GM12875 (cell line): ENCODE results near the gene HLF.

Experiments used
- H3K4me3 ChIP-seq: one replicate; pipeline ENCODE4 v1.5.1; 2011; ENCODE audit warnings: low read depth, low read length, control low read depth
- TF ChIP-seq, protein P1 (sequence below): IDR thresholded peaks from 2 replicates; pipeline ENCODE4 v1.5.1; 2011; ENCODE audit warnings: low read depth, mild to moderate bottlenecking, control low read depth, inconsistent platforms, low read length, moderate library complexity, borderline replicate concordance; ENCODE audit not compliant: insufficient read depth

HLF gene

DNA sequence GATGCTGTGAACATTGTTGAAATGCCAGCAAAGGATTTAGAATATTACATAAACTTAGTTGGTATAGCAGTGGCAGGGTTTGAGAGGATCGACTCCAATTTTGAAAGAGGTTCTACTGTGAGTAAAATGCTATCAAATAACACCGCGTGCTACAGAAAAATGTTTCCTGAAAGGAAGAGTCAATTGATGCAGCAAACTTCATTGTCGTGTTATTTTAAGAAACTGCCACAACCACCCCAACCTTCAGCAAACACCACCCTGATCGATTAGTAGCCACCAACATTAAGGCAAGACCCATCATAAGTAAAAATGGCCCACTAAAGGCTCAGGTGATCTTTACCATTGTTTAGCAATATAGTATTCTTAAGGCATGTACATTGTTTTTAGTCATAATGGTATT is 27.3 kb downstream of the HLF start:
- TF ChIP-seq, protein P1, sequence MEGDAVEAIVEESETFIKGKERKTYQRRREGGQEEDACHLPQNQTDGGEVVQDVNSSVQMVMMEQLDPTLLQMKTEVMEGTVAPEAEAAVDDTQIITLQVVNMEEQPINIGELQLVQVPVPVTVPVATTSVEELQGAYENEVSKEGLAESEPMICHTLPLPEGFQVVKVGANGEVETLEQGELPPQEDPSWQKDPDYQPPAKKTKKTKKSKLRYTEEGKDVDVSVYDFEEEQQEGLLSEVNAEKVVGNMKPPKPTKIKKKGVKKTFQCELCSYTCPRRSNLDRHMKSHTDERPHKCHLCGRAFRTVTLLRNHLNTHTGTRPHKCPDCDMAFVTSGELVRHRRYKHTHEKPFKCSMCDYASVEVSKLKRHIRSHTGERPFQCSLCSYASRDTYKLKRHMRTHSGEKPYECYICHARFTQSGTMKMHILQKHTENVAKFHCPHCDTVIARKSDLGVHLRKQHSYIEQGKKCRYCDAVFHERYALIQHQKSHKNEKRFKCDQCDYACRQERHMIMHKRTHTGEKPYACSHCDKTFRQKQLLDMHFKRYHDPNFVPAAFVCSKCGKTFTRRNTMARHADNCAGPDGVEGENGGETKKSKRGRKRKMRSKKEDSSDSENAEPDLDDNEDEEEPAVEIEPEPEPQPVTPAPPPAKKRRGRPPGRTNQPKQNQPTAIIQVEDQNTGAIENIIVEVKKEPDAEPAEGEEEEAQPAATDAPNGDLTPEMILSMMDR, result no peak
- no peak overlapping the region for H3K4me3 ChIP-seq

DNA sequence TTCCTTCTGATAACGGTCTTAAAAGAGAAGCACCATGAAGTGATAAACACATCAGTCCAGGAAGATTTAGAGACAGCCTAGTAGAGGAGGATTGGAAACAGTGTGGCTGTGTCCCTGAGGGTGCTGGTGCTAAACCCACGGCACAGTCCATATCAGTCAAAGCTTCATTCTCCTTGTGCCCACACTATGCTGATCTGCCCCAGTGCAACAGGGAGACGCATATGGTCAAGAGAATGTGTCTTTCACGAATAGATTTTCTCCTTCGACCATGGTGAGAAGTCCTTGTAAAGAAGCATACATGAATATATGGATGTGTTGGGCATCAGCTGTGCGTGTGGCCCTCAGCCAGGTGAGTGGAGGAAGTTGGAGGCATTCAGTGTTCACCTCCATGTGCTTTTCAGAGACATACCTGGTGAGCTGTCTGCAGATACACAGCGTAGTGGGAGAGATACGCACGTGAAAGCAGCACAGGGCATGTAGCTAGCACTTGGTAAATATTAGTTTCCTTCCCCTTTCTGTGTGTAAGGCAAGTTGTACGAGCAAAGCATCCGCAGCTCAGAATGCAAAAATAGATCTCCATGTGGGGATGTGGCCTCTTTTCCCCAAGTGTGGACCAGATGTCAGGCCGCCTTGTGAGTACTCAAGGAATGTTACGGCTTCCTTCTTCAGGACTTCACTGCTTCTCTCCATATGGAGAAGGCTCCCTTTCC is 29.4 kb downstream of the HLF start:
- no peak overlapping the region for H3K4me3 ChIP-seq
- TF ChIP-seq, protein P1, result no peak

DNA sequence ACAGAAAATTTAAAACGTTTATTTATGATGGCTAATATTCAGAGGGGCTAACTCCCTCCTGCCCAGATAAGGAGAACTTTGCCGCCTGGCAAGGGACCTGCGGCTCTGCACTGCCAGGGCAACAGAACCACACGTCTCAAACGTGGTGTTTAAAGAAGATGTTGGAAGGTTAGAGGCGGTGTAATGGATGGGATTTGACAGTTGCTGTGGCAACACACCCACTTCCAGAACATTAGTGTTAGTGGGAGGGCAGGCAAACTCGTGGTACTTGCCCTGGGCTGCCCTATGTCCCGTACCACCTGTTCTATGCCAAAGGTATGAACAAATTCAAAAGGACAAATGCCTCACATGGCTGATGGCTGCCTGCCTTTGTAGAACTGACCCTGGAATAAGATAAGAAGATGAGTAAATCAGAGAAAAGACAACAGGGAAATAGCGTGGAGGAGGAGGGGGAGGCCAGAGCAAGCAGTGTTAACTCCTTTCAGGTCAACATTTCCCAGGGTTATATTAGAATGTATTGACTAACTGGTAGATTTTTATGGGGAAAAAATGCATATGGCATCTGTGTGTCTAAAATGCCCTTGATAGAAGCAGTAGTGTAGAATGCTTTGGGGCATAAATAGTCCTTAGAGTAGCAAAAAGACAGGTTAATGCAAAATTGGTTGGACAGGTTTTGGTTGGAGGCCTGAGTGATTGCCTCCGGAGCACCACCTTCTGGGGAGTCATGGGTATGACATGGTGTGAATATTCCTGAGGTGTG is 30.8 kb downstream of the HLF start:
- TF ChIP-seq, protein P1, result peak; percentile 73
- H3K4me3 ChIP-seq, result no peak overlapping the region

DNA sequence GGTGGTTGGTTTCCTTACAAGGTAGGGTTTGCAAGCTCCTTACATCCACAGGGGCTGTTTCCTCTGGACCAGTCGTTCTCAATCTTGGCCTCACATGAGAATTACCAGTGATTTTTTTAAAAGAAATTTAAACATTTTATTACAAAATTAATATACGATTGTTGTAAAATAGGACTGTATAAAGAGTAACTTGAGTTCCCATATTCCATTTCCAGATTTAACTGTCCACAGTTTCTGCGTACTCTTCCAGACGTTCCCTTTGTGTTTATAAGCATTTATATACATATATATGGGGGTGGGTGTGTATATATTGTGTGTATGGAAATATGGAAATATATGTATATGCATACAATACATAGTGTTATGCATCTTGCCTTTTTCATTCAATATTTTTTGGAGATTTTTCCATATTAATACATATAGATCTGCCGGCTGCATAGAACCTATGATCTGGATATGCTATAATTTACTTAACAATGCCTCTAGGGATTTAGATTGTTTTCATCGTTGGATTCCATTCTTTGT is 31.5 kb downstream of the HLF start:
- no peak overlapping the region for H3K4me3 ChIP-seq
- TF ChIP-seq, protein P1, result no peak

DNA sequence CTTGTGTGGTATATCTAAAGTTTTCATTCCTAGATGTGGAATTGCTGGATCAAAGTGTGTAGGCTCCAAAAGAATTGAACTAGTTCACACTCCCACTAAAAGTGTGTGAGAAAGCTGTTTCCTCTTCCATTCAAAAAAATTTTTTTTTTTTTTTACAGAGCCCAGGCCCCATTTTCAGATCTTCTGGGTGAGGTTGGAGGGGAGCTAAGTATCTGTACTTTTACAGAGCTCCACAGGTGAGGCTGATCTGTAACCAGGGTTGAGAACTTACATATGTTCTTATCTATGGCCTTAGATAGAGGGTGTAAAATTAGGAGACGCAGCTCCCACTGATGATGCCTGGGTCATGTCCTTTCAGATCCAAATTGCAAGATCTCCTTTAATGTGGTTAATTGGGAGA is 31.9 kb downstream of the HLF start:
- TF ChIP-seq, protein P1, result no peak
- no peak overlapping the region for H3K4me3 ChIP-seq

DNA sequence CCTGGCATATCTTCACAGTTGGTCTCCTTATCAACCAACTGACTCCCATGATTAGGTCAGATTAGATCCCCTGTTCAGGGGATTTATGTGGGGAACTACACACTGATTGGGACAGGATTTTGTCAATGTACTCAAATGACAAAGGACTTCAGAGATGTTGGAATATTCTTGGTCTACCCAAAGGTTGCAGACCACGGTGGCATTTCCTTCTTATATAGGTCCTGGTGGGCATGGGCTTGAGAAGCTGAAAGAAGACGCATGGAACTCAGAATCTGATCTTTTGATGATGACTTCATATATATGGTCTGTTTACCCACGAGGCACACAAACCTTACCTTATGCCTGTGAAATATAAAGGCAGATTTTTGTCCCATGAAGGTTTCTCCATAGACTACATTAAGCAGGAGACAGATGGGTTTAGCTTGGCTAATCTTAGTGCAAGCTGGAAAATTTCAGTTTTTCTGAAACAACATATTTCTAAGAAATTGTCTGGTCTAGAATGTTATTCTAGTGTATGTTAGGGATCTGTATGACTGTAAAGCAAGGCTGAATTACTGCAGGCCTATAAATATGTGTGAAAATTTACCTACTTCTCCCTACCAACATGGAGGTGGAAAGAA is 33.5 kb downstream of the HLF start:
- H3K4me3 ChIP-seq, result no peak overlapping the region
- TF ChIP-seq, protein P1, result no peak
